Activated CD4-positive, alpha-beta T cell treated with anti-CD3 and anti-CD28 coated beads for 1 hour (primary cell): ENCODE results near the gene SRC.

Experiments used
- DNase-seq: peaks from one replicate; pipeline ENCODE4 v3.0.0-alpha.2; 2020

Gene SRC

GRCh38 chr20:37416848-37417616, 71.1 kb downstream of the SRC start:
- DNase-seq: no peak

GRCh38 chr20:37417617-37418467, 71.9 kb downstream of the SRC start:
- DNase-seq: no peak

GRCh38 chr20:37418591-37419109, 72.7 kb downstream of the SRC start:
- no peak for DNase-seq

- DNase-seq: no peak
These were observed 73.4 kb downstream of the SRC start for GRCh38 chr20:37419307-37419706.

- DNase-seq: no peak
These were observed 74.0 kb downstream of the SRC start for GRCh38 chr20:37419774-37420542.

GRCh38 chr20:37420610-37421009, 74.7 kb downstream of the SRC start:
- DNase-seq: no peak

- no peak for DNase-seq
These were observed 75.3 kb downstream of the SRC start for GRCh38 chr20:37421060-37421905.

GRCh38 chr20:37421988-37422387, 76.0 kb downstream of the SRC start:
- DNase-seq: no peak

GRCh38 chr20:37422791-37423286, 76.9 kb downstream of the SRC start:
- no peak for DNase-seq

- DNase-seq: no peak
These were observed 77.6 kb downstream of the SRC start for GRCh38 chr20:37423545-37423944.

- DNase-seq: no peak
These were observed 78.3 kb downstream of the SRC start for GRCh38 chr20:37424062-37424851.

- DNase-seq: no peak
These were observed 79.2 kb downstream of the SRC start for GRCh38 chr20:37425103-37425625.

GRCh38 chr20:37426106-37426505, 80.2 kb downstream of the SRC start:
- no peak for DNase-seq

GRCh38 chr20:37426978-37427377, 81.0 kb downstream of the SRC start:
- no peak for DNase-seq

GRCh38 chr20:37430044-37430443, 84.1 kb downstream of the SRC start:
- DNase-seq: no peak

GRCh38 chr20:37430778-37431460, 85.0 kb downstream of the SRC start:
- no peak for DNase-seq

- no peak for DNase-seq
These were observed 85.8 kb downstream of the SRC start for GRCh38 chr20:37431786-37432185.

- no peak for DNase-seq
These were observed 86.7 kb downstream of the SRC start for GRCh38 chr20:37432606-37433005.

- DNase-seq: no peak
These were observed 89.7 kb downstream of the SRC start for GRCh38 chr20:37435607-37436006.

GRCh38 chr20:37436527-37437186, 90.7 kb downstream of the SRC start:
- no peak for DNase-seq
